CD4-positive, CD25-positive, alpha-beta regulatory T cell (primary cell): ENCODE data around the gene KRT34. TPM values are rescaled to one million over a fixed set of nuclear protein-coding genes. Genes with fewer than 3 reads are reported as not detected.
"Not testable (repeated sequence)": the region's sequence is repeated elsewhere in the genome, so short reads cannot be mapped to it uniquely, and the experiment has no call there.

Experiments used
- ATAC-seq, 2 donors: fragments of 150-1000 bp; cut with Tn5 transposase; one replicate each; pipeline ENCODE4 v1.10.0; 2021; ENCODE audit warnings: low read depth in 2 of 2, moderate number of reproducible peaks in 2 of 2, moderate library complexity in 1 of 2
- DNase-seq, 3 donors: peaks; one replicate each; pipeline versions ENCODE4 v3.0.0 to v3.0.0-alpha.2; 2012 to 2022; ENCODE audit warnings: mixed read lengths in 1 of 3
- H3K27ac ChIP-seq: one replicate; pipeline ENCODE4 v1.7.0; 2013; ENCODE audit warnings: mild to moderate bottlenecking, low read length; ENCODE audit not compliant: insufficient read depth, poor library complexity, severe bottlenecking
- H3K27me3 ChIP-seq: one replicate; pipeline ENCODE4 v1.7.0; 2013; ENCODE audit warnings: low read length; ENCODE audit not compliant: control insufficient read depth, insufficient read depth
- H3K36me3 ChIP-seq: one replicate; pipeline ENCODE4 v1.7.0; 2013; ENCODE audit warnings: mild to moderate bottlenecking, low read length, moderate library complexity; ENCODE audit not compliant: control insufficient read depth, insufficient read depth
- H3K4me1 ChIP-seq: 2 replicates; pipeline ENCODE4 v1.7.0; 2013; ENCODE audit warnings: mild to moderate bottlenecking, low read length; ENCODE audit not compliant: insufficient read depth, control insufficient read depth, poor library complexity, severe bottlenecking
- H3K4me3 ChIP-seq: one replicate; pipeline ENCODE4 v1.7.0; 2013; ENCODE audit warnings: low read depth, mild to moderate bottlenecking, low read length, moderate library complexity
- H3K9me3 ChIP-seq, 2 experiments: 1 replicate in 1 of 2; 2 replicates in 1 of 2; pipeline ENCODE4 v1.7.0; 2013; ENCODE audit warnings: low read length in 2 of 2, mild to moderate bottlenecking in 1 of 2, moderate library complexity in 1 of 2; ENCODE audit not compliant: control insufficient read depth in 2 of 2
- H3K27ac Mint-ChIP-seq, 3 donors: one replicate each; pipeline ENCODE4 v1.8.0; 2020 to 2022; ENCODE audit warnings: mild to moderate bottlenecking in 3 of 3, mixed read lengths in 3 of 3, moderate library complexity in 2 of 3
- H3K27me3 Mint-ChIP-seq: one replicate; pipeline ENCODE4 v1.8.0; 2022; ENCODE audit warnings: mild to moderate bottlenecking, mixed read lengths
- H3K36me3 Mint-ChIP-seq: one replicate; pipeline ENCODE4 v1.8.0; 2020; ENCODE audit warnings: mixed read lengths
- H3K4me1 Mint-ChIP-seq, 4 donors: one replicate each; pipeline ENCODE4 v1.8.0; 2020 to 2022; ENCODE audit warnings: mixed read lengths in 4 of 4, mild to moderate bottlenecking in 1 of 4
- H3K4me3 Mint-ChIP-seq, 4 donors: one replicate each; pipeline ENCODE4 v1.8.0; 2020 to 2022; ENCODE audit warnings: mild to moderate bottlenecking in 4 of 4, mixed read lengths in 4 of 4, moderate library complexity in 3 of 4
- H3K9me3 Mint-ChIP-seq, 7 donors: one replicate each; pipeline ENCODE4 v1.8.0; 2020 to 2022; ENCODE audit warnings: mixed read lengths in 7 of 7, mild to moderate bottlenecking in 3 of 7, moderate library complexity in 2 of 7
- polyA plus RNA-seq, 4 donors: library from polyadenylated mRNA; unstranded; fragments of 300-500 nt; fragmentation: Illumina TruSeq; gene quantifications; one replicate each; pipeline ENCODE4 v1.2.3, GENCODE V29; 2021
- total RNA-seq: library from RNA; stranded (reverse); gene quantifications from one replicate; pipeline ENCODE4 v1.2.3, GENCODE V29; 2022

KRT34 gene
- total and polyA plus RNA-seq, 5 donors from 2014 or later, result not detected

- H3K27ac ChIP-seq, result no peak overlapping the region
- peaks cover 0 to 3% of the 10 kb centered on the region in 2 experiments for H3K9me3 ChIP-seq
- H3K4me1 ChIP-seq, result no peaks in the 10 kb centered on the region
- DNase-seq, result no peak
- H3K4me3 Mint-ChIP-seq, result no peak overlapping the region
- H3K27ac Mint-ChIP-seq, result no peak overlapping the region
- H3K4me1 Mint-ChIP-seq, result no peaks in the 10 kb centered on the region
- H3K27me3 Mint-ChIP-seq, result peaks cover 18% of the 10 kb centered on the region
- H3K36me3 Mint-ChIP-seq, result no peaks in the 10 kb centered on the region
- H3K4me3 ChIP-seq, result no peak overlapping the region
- ATAC-seq, result no peak
- peaks cover 0 to 3% (median 2%) of the 10 kb centered on the region in 7 donors for H3K9me3 Mint-ChIP-seq
- H3K27me3 ChIP-seq, result peaks cover 8% of the 10 kb centered on the region
- H3K36me3 ChIP-seq, result no peaks in the 10 kb centered on the region
These were observed 21.7 kb downstream of the KRT34 start for GRCh38 chr17:41360296-41360995.

DNA sequence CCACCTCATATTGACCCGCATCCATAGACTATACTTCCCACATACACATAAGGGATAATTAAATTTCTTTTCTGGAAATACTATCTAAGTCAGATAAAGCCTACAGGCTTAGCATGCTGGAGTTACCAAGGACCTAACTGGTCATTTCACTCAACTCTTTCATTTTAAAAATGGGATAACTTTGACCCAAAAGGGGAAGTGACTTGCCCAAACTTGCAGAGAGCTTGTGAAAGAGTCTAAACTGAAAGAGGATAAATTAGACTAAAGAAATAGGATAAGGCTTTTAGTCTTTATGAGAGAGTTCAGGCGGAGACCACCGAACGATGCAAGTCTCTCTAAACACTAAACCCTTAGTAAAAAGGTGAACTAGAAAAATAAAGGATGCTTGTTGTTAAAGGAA is 27.6 kb downstream of the KRT34 start:
- peaks cover 0 to 7% (median 4%) of the 10 kb centered on the region in 4 donors for H3K4me1 Mint-ChIP-seq
- no peak overlapping the region for H3K4me3 Mint-ChIP-seq
- H3K4me3 ChIP-seq, result no peak overlapping the region
- no peak overlapping the region for H3K27ac ChIP-seq
- peaks cover 15% of the 10 kb centered on the region for H3K27me3 ChIP-seq
- peaks cover 15% of the 10 kb centered on the region for H3K27me3 Mint-ChIP-seq
- no peaks in the 10 kb centered on the region for H3K4me1 ChIP-seq
- no peak for DNase-seq
- no peak overlapping the region for H3K27ac Mint-ChIP-seq
- no peaks in the 10 kb centered on the region for H3K36me3 ChIP-seq
- peaks cover 0 to 3% of the 10 kb centered on the region in 2 experiments for H3K9me3 ChIP-seq
- ATAC-seq, result no peak
- H3K36me3 Mint-ChIP-seq, result no peaks in the 10 kb centered on the region
- peaks cover 0 to 3% (median 2%) of the 10 kb centered on the region in 7 donors for H3K9me3 Mint-ChIP-seq

DNA sequence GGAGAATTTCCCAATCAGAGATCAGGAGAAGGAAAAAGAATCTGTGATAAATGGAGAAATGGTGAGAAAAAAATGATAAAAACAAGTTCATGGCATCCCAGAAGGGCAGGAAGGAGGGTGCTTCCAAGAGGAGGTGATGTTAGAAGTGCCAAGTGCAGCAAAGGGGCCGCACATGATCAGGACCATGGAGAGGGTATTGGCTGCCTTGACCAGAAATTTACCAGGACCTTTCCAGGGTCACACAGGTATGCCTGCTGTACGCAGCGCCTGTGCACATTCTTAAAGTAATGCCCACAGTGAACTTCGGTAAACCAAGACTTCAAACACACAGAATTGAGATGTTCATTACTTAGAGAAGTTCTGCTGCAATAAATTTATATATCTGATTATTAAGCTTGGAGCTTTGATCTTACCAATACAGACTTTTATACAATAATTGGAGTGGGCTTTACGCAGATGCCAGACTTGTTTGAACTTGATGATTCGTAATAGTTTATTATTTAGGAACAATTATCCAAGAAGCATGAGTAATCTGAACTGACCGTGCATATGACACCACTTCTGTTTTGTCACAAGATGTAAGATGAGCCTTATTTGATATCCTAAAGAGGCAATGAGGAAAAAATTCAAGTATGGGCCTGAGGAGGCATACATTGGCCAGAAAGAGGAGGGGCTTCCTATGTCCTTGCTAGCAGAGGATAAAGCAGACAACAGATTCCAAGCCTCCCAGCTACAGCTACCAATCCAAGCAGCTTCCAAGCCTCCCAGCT is 29.3 kb downstream of the KRT34 start:
- Histone ChIP-seq H3K27me3 (peaks cover 15% of the 10 kb centered on the region), H3K4me3 (no peak overlapping the region), H3K36me3 (no peaks in the 10 kb centered on the region), H3K4me1 (no peaks in the 10 kb centered on the region), H3K27ac (no peak overlapping the region), H3K9me3 (peaks cover 0 to 3% of the 10 kb centered on the region in 2 experiments)
- Mint-ChIP-seq H3K9me3 (peaks cover 0 to 3% (median 2%) of the 10 kb centered on the region in 7 donors), H3K4me1 (peaks cover 0 to 7% (median 4%) of the 10 kb centered on the region in 4 donors), H3K27ac (no peak overlapping the region), H3K27me3 (peaks cover 21% of the 10 kb centered on the region), H3K36me3 (no peaks in the 10 kb centered on the region), H3K4me3 (no peak overlapping the region)
- ATAC-seq (no peak), DNase-seq (no peak)

DNA sequence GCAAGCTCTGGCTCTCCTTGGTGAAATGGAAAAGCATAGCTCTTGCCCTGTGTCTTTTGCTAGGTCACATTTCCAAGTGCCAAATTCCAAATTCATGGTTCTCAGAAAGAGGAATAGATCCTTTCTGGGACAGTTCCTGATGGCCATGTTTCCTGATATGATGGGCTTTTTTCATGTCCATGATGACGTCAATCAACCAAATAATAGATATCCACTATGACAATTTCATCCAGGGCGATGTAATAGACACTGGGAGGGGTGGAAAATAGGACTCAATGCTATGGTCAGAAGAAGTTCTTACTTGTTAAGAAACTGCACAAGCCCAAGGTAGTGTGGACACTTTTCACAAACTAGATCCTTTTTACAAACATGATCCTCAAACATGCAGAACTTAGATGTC is 30.9 kb downstream of the KRT34 start:
- Histone ChIP-seq H3K36me3 (no peaks in the 10 kb centered on the region), H3K9me3 (peaks cover 0 to 2% of the 10 kb centered on the region in 2 experiments), H3K27me3 (peaks cover 12% of the 10 kb centered on the region), H3K27ac (no peak overlapping the region), H3K4me3 (no peak overlapping the region), H3K4me1 (no peaks in the 10 kb centered on the region)
- DNase-seq (no peak), ATAC-seq (no peak)
- Mint-ChIP-seq H3K36me3 (no peaks in the 10 kb centered on the region), H3K4me3 (no peak overlapping the region), H3K9me3 (peaks cover 0 to 3% (median 0%) of the 10 kb centered on the region in 7 donors), H3K27me3 (peaks cover 17% of the 10 kb centered on the region), H3K27ac (no peak overlapping the region), H3K4me1 (peaks cover 0 to 7% (median 4%) of the 10 kb centered on the region in 4 donors)

DNA sequence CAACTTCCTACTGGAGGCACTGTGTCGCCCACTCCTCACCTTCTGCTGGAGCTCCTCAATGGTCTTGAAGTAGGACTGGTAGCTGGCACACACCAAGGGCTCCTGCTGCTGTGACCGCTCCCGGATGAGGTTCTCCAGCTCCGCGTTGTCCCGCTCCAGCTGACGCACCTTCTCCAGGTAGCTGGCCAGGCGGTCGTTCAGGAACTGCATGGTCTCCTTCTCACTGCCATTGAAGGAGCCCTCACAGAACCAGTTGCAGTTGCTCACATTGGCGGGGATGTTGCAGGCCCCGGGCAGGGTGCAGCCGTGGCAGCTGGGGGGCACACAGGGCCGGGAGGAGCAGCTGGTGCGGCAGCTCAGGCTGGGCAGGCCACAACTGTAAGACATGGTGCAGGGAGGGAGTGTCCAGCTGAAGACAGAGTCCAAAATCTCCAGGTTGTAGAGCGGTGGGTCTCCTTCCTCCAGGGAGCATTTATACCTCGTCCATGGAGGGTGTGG is 31.7 kb downstream of the KRT34 start, which contains the start of gene KRT33A:
Gene KRT33A (minus strand): TSS at position 448 of the 498 bp plus-strand sequence. CDS start 61 bp downstream, at position 387.
- H3K36me3 ChIP-seq, H3K27ac Mint-ChIP-seq, H3K36me3 Mint-ChIP-seq, H3K4me1 ChIP-seq, H3K27me3 ChIP-seq, DNase-seq, H3K9me3 ChIP-seq, H3K4me3 ChIP-seq, H3K27ac ChIP-seq, H3K9me3 Mint-ChIP-seq, H3K4me1 Mint-ChIP-seq, ATAC-seq: not testable (repeated sequence)
- Mint-ChIP-seq H3K4me3 (peak within 1 kb of the TSS in 1 of 4 donors; percentile 51), H3K27me3 (peaks cover 17% of the 10 kb centered on the region)

DNA sequence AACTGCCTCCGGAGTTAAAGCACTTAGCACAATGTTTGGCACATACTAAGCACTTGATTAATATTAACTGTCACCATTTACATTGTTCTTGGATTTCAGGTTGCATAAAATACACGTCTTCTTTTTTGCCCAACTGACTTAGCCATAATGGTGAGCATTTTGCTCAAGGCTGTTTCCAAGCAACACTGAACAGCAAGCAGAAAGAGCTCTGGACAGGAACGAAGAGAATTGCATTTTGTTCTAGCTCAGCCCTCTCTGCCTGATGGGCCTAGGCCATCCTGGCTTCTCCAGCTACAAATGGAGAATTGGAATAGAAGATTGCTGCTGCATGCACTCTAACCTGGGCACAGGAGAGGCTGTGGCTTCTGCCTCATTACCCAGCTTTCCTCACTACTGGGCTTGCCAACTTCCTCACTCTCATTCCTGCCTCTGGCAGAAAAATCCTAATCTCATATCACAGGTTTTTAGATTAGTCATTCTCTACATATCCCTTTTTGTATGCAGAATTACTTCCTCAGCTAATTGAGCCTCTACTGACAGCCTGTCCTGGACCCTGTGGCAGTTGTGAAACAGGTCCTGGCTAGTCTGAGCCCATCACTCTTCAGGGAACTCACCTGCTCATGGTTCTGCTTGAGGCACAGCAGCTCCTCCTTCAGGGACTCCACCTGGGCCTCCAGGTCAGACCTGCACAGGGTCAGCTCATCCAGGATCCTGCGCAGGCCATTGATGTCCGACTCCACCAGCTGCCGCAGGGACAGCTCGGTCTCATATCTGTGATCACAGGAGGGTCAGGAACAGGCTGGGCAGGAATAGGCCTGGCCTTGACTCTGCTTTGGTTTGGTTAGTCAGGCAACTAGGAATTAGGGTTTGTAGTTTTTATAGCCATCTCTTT is 34.0 kb downstream of the KRT34 start:
- no peak overlapping the region for H3K27ac Mint-ChIP-seq

GRCh38 chr17:41346421-41346820 is 35.7 kb downstream of the KRT34 start:
- not testable (repeated sequence) for H3K27ac ChIP-seq, H3K4me3 ChIP-seq, H3K4me3 Mint-ChIP-seq, H3K27me3 Mint-ChIP-seq, H3K9me3 ChIP-seq, H3K36me3 Mint-ChIP-seq, DNase-seq, H3K4me1 ChIP-seq, H3K36me3 ChIP-seq, H3K27me3 ChIP-seq, ATAC-seq, H3K27ac Mint-ChIP-seq
- Mint-ChIP-seq H3K4me1 (peaks cover 4 to 19% (median 13%) of the 10 kb centered on the region in 4 donors), H3K9me3 (peaks cover 0 to 16% (median 2%) of the 10 kb centered on the region in 7 donors)

More for the DNA sequence above, 34.0 kb downstream of the KRT34 start:
- Histone ChIP-seq H3K4me3 (no peak overlapping the region), H3K27me3 (no peaks in the 10 kb centered on the region), H3K9me3 (no peaks in the 10 kb centered on the region), H3K36me3 (no peaks in the 10 kb centered on the region), H3K27ac (no peak overlapping the region), H3K4me1 (no peaks in the 10 kb centered on the region)
- H3K4me3 Mint-ChIP-seq, result no peak overlapping the region
- ATAC-seq (no peak), DNase-seq (no peak)
- H3K4me1 Mint-ChIP-seq, result peaks cover 0 to 10% (median 8%) of the 10 kb centered on the region in 4 donors
- no peaks in the 10 kb centered on the region for H3K36me3 Mint-ChIP-seq
- peaks cover 15% of the 10 kb centered on the region for H3K27me3 Mint-ChIP-seq
- peaks cover 0 to 4% (median 3%) of the 10 kb centered on the region in 7 donors for H3K9me3 Mint-ChIP-seq
